Measurements from ENCODE around the gene HES6.
A peak's percentile ranks its signal among the peaks of the same experiment; 100 is the strongest.

Gene HES6

DNA sequence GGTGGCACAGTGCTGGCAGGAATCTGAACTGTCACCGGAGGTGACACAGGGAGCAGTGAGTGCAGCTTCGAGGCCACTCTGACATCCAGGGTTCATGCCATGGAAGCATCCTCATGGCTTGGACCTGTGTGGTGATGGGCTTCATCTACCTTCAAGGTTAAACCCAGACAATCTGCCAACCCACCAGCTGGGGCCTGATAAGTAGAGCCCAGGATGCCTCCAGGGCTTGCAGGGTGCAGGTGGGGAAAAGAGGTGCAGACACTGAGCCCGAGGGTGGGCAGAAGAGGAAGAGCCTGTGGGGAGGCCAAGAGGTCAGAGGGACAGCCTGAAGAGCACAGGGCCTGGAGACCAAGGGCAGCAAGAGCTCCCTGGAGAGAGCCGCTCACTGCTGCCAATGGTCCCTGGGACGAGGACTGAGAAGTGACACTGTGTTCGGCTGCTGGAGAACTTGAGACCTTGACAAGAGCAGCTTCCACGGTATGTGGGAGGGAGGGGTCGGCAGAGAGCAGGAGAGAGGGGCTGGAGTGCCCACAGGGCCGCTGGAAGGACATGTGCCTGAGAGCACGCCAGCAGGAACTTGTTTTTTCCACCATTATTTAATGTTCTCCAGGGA is 8.1 kb upstream of the HES6 start:
- no peaks in the 10 kb centered on the region for H3K9me3 Mint-ChIP-seq
- no peak for DNase-seq
- no peaks in the 10 kb centered on the region for H3K27me3 Mint-ChIP-seq
- H3K4me1 Mint-ChIP-seq, result no peaks in the 10 kb centered on the region
- H3K27ac Mint-ChIP-seq, result peak overlapping the region in 1 of 2 donors; percentile 50
- no peak for ATAC-seq
- H3K4me3 Mint-ChIP-seq, result no peak overlapping the region

DNA sequence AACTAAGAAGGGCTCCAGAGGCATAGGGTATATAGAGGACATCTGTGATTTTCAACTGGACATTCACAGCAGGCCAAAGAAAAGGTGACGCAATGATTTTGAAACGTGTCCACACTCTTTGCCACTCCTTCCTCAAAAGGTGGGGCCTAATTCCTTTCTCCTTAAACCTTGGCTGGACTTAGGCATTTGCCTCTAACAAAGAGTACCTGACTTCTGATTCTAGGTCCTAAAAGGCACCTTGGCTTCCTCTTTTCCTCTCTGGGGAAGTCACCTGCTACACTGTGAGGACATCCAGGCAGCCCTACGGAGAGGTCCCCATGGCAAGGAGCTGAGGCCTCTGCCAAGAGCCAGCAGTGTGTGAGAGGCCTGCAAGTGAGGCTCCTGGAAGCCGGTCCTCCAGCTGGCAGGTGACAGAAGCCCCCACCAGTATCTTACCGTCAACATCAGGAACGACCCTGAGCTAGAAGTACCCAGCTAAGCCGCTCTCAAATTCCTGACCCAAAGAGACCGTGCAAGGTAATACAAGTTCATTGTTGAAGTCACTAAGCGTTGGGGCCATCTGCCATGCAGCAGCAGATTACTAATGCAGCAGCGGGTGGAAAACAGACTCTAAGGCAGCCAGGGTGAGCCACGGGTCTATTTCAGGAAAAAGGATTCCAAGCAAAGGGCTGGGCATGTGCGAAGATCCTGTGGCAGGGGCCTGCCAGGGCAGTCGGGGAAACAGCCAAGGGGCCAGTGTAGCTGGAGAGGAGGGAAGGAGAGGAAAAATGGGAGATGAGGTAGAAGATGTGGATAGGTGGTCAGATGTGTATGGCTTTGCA is 7.4 kb upstream of the HES6 start:
- H3K9me3 Mint-ChIP-seq, result no peaks in the 10 kb centered on the region
- H3K4me3 Mint-ChIP-seq, result no peak overlapping the region
- DNase-seq (no peak), ATAC-seq (no peak)
- no peaks in the 10 kb centered on the region for H3K27me3 Mint-ChIP-seq
- H3K27ac Mint-ChIP-seq, result peak overlapping the region; percentile 49 to 89
- H3K4me1 Mint-ChIP-seq, result no peaks in the 10 kb centered on the region

DNA sequence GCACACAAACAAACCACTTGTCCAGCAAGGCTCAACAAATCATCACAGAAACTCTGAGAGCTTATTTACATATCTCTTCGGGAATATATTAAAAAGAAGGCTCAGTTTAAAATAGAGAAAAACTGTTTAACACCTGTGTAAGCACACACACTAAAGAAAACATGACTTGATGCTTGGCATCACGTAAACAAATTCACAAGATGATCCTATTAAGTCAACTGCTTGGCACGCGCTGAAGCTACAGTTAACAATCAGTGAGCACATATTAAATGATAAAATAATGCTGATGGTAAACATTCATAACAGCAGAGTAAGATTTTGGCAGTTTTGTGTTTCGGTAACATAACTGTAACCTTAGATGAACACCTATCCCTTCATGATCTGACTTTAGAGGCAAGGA is 4.3 kb upstream of the HES6 start:
- H3K9me3 Mint-ChIP-seq, result no peaks in the 10 kb centered on the region
- ATAC-seq, result no peak
- H3K4me1 Mint-ChIP-seq, result peaks cover 6% of the 10 kb centered on the region
- H3K27ac Mint-ChIP-seq, result no peak overlapping the region
- no peak for DNase-seq
- peaks cover 21% of the 10 kb centered on the region for H3K27me3 Mint-ChIP-seq
- no peak overlapping the region for H3K4me3 Mint-ChIP-seq

DNA sequence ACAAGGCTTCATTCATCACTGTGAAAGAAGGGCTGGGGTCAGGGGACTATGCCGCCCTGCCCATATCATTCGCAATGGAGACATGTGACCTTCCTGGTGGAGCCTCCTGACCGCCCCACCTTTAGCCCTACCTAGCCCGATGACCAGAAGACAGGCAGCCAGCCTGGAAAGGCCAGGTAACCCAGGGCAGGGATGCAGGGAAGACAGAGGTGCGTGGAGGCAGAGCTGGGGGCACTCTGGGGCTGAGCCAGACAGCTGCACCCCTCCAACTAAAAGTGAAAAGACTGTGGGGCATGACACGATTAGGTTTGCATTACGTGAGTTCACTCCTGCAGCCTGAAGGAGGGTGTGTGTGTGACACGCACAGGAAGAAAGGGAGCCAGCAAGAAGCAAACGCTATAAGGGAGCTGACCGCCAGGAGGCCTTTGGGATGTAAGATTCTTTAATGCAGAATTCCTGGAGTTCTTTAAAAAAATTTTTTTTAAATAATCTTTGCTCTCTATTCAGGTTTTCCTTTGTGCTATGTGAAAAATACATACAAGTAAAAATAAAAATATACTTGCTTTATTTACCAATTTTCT is 3.7 kb upstream of the HES6 start:
- Mint-ChIP-seq H3K9me3 (no peaks in the 10 kb centered on the region), H3K4me1 (peaks cover 6% of the 10 kb centered on the region), H3K27me3 (peaks cover 25% of the 10 kb centered on the region), H3K4me3 (no peak overlapping the region), H3K27ac (no peak overlapping the region)
- DNase-seq (no peak), ATAC-seq (no peak)

DNA sequence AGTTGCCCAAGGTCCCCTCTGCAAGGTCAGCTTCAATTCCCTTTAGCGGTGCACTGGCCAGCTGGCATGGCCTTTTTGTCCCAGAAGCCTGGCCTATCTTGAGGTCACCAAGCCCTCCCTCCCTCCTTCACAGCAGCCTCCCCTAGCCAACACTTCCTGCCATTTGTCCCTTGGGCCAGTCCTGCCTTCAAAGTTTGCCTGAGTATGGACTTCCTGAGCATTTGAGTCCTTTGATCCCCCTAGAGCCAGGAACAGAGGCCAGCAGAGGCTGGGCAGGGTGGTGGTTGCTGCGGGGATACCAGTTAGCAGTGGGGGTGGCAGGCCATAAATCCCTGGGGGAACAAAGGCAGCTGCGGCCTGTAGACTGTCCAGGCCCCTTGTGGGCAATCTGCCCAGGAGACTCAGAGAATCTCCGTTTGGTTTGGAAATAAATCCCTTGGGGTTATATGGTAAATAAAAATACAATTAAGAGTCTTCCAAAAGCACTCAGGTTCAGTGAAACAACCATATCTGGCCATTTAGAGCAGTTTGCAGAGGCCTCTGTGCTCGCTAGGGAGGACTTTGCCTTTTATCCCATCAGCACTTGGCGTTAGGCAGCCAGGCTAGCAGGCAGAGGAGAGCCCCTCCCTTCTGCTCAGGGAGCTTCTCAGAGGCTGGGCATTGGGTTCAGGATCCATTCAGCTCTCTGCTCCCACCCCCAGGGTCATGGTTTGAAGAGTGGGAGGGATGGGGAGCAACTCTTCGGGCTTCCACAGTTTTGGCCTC is 3.1 kb upstream of the HES6 start:
- Mint-ChIP-seq H3K4me1 (peaks cover 6% of the 10 kb centered on the region), H3K9me3 (no peaks in the 10 kb centered on the region), H3K27ac (no peak overlapping the region), H3K4me3 (no peak overlapping the region), H3K27me3 (peaks cover 31% of the 10 kb centered on the region)
- no peak for DNase-seq
- no peak for ATAC-seq

DNA sequence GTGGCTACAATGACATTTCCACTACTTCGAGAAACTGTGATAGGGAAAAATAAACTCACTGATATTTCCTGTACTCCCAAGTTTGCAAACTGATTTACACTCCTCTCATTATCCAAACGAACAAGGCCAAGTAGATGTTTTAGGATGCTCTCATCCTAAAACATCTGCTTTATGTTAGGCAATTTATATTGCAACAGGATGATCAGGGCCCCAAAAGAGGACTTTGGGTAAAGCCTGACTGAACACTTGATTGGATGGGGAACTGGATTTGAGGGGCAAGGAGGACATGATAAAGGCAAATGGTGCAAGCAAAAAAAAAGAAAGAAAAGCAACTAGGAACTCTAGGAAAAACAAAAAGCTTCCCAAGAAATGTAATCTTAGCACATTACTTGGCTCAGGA is 2.1 kb upstream of the HES6 start:
- Mint-ChIP-seq H3K4me3 (peak overlapping the region; percentile 6 to 25), H3K27ac (peak overlapping the region in 1 of 2 donors; percentile 43), H3K4me1 (peaks cover 6% of the 10 kb centered on the region)

DNA sequence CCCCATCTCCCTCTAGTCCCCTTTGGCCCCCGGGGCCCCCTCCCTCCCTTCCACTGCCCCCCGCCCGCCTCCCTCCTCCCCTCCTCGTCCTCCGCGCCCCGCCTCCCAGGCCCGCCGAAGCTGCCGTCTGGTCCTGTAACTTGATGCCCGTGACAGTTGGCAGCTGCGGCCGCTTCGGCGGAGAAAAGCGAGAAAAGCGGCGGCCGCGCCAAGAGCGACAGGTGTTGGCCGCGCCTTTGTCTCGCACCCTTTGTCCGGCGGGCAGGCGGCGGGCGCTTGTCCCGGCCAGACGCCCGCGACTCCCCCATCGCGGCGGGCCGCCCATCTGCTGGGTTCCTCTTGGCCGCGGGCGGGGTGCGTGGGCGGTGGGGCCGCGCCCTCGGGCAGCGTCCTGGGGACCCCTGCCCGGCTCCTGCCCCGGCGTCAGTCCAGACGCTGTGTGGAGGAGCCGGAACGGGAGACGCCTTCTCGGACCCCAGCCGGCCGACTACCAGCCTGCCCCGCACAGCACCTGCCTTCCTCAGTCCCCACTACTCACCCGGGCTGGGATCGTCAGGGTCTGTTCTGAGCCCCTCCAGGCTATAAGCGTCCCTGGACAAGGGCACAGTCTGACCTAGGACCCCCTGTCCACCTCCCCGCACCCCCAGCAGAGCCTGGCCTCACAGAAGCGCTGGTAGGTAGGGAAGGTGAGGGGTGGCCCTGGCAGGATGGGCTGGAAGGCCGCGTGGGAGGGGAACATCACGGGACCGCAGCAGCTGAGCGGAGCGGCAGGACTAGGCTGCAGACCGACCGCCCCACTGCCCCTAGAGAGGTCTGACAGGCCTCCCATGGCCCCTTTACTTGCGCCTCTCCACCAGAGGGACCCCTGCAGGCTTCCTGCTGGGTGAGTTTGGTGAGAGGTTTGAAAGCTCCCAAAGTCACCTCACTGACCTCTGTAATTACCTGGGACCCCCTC is 1.2 kb upstream of the HES6 start:
- peak in 1 of 2 donors; percentile 12 for DNase-seq
- Mint-ChIP-seq H3K27ac (no peak overlapping the region), H3K9me3 (no peaks in the 10 kb centered on the region), H3K4me3 (peak overlapping the region; percentile 51 to 84), H3K4me1 (peaks cover 6% of the 10 kb centered on the region), H3K27me3 (peaks cover 47% of the 10 kb centered on the region)
- ATAC-seq, result no peak

More for the DNA sequence above, 2.1 kb upstream of the HES6 start:
- ATAC-seq (no peak), DNase-seq (no peak)
- Mint-ChIP-seq H3K9me3 (no peaks in the 10 kb centered on the region), H3K27me3 (peaks cover 38% of the 10 kb centered on the region)

DNA sequence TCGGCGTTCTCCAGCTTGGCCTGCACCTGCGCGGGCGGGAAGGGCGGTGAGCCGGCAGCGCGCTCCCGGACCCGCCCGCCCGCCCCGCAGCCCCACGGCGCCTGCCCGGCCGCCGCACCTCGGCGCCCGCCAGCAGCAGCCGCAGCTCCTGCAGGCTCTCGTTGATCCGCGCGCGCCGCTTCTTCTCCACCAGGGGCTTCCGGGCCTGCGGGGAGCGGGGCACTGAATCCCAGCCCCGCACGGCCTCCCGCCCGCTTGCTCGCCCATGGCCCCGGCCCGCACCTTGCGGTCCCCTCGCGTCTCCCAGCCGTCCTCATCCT is 335 bp downstream of the HES6 start:
- Mint-ChIP-seq H3K27me3 (peaks cover 63% of the 10 kb centered on the region), H3K4me1 (peaks cover 9% of the 10 kb centered on the region), H3K27ac (no peak overlapping the region), H3K9me3 (no peaks in the 10 kb centered on the region), H3K4me3 (peak overlapping the region; percentile 21 to 61)
- DNase-seq (peak in 1 of 2 donors; percentile 38), ATAC-seq (no peak)

DNA sequence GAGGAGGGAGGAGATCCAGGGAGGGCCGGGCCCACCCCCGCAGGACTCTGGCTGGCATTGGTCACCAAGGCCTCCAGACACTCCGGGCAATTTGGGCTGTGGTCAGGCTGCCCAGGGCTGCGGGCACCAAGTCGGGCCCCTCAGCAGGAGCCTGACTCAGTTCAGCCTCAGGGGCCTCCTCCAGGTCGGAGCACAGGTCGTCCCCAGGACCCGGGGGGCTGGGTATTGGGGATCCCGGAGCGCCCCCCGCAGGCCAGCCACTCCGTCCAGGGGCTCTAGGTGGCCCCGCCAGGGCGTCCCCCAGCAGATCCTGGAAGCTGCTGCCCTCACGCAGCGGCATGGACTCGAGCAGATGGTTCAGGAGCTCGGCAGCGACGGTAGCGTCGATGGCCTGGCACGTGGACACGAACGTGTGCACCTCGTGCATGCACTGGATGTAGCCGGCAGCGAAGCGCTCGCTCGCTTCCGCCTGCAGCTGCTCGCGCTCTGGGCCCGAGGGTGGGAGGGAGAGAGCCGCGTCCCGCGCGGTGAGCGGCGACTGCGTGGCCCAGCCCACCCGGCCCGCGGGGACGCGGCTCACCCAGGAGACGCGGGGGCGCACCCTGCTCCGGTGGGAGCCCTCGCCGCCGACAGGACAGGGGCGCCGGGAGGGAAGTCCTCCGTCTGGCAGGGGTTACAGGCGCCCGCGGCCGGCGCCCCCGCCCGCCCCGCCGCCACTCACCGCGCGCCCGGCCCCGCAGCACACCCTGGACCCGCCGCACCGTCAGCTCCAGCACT is 884 bp downstream of the HES6 start:
- Mint-ChIP-seq H3K4me1 (peaks cover 13% of the 10 kb centered on the region), H3K27me3 (peaks cover 63% of the 10 kb centered on the region), H3K9me3 (no peaks in the 10 kb centered on the region), H3K27ac (no peak overlapping the region), H3K4me3 (peak overlapping the region; percentile 13 to 58)
- ATAC-seq (peak; percentile 51), DNase-seq (peak; percentile 44 to 47)

DNA sequence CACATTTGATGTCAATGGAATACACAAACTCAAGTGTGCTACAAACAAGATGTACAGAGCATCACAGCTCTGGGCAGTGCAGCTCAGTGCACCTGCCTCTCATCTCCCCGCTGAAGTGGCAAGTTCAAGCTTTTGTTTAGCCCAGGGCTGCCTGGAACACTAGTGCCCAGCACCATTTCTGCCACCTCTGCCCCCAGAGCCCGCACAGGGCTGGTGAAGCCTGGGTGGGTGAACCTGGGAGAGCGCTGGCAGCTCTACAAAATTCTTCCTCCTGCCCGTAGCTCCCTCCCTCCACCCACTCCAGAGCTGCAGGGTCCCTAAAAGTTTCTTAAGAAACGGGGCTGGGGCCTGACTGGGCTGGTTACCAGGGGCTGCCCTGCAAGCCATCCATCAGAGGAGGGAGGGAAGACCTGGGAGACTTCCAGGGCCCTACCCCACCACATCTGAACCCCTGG is 1.5 kb downstream of the HES6 start:
- ATAC-seq, result no peak
- Mint-ChIP-seq H3K4me3 (peak overlapping the region in 1 of 2 donors; percentile 58), H3K27me3 (peaks cover 69% of the 10 kb centered on the region)

DNA sequence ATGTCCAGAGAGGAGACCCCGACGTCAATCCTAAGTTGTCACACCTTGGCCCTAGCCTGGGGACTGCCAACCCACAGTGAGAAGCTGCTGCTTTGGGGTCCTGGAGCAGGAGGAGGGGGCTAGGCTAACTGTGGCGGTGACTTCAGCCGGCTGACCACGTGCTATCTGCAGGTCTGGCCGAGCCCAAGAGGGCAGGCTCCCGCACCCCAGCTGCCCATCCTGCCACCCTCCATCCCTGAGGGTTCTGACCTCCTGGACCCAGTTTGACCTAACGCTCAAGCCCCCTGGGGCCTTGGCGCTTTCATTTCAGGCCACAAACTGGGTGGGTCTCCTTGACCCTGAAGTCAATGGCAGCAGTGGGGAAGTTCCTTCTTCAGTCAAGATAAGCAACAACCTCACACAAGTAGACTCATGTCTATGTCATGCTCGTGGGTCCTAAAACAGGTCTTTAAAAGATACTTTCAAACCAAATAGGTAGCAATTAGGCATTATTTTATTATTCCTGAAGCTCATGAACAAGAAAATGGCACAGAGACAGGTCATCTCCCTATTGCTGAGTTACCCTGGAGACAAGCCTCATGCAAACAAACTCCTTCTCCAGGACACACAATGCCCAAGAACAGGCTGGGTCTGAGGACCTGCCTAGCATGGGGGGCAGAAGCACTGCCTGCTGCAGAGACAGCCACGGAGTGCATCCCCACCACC is 2.3 kb downstream of the HES6 start:
- peaks cover 73% of the 10 kb centered on the region for H3K27me3 Mint-ChIP-seq
- no peak for DNase-seq
- peaks cover 0 to 4% of the 10 kb centered on the region in 2 donors for H3K9me3 Mint-ChIP-seq
- no peak for ATAC-seq
- no peak overlapping the region for H3K4me3 Mint-ChIP-seq
- H3K4me1 Mint-ChIP-seq, result peaks cover 20% of the 10 kb centered on the region
- no peak overlapping the region for H3K27ac Mint-ChIP-seq

More for the DNA sequence above, 1.5 kb downstream of the HES6 start:
- peaks cover 19% of the 10 kb centered on the region for H3K4me1 Mint-ChIP-seq
- DNase-seq, result no peak
- no peak overlapping the region for H3K27ac Mint-ChIP-seq
- peaks cover 0 to 4% of the 10 kb centered on the region in 2 donors for H3K9me3 Mint-ChIP-seq

DNA sequence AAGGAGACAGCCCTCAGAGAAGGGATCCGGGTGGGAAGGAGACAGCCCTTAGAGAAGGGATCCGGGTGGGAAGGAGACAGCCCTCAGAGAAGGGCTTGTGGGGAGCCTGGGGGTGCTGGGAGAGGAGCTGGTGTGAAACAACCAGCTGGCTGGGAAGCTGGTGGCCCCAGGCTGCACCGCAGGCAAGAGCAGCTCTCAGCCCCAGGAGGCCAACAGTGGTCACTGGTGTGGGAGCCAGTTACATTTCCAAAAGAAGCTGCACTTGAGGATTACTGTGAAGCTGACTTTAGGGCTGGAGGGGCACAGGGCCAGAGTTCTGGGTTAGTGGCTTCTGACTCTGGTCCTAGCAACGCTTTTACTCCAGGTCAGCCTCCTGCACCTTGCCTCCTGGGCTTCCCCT is 3.3 kb downstream of the HES6 start:
- peaks cover 23% of the 10 kb centered on the region for H3K4me1 Mint-ChIP-seq
- H3K9me3 Mint-ChIP-seq, result peaks cover 0 to 4% of the 10 kb centered on the region in 2 donors
- H3K4me3 Mint-ChIP-seq, result no peak overlapping the region
- no peak overlapping the region for H3K27ac Mint-ChIP-seq
- ATAC-seq (no peak), DNase-seq (no peak)
- peaks cover 74% of the 10 kb centered on the region for H3K27me3 Mint-ChIP-seq

DNA sequence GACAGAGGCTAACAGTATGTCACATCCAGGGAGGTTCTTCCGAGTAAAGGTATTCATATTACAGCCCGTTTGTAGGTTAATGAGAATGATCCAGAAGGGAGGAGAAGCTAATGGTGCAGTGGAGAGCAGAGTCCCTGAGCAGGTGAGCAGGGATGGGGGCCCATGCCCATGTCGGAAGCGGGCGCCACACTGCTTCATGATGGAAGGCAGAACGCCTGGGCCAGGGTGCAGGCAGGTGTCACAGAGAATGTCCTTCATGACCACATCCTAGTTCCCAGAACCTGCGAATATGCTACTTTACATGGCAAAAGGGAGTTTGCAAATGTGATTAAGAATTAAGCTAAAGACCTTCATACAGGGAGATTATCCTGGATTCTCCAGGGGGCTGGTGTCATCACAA is 4.0 kb downstream of the HES6 start:
- ATAC-seq (no peak), DNase-seq (no peak)
- Mint-ChIP-seq H3K4me3 (no peak overlapping the region), H3K27me3 (peaks cover 67% of the 10 kb centered on the region), H3K4me1 (peaks cover 30% of the 10 kb centered on the region), H3K27ac (no peak overlapping the region), H3K9me3 (peaks cover 0 to 4% of the 10 kb centered on the region in 2 donors)
